ELR (cell line): Measurements from ENCODE around the gene TLE5.
"Not testable (repeated sequence)": the region's sequence is repeated elsewhere in the genome, so short reads cannot be mapped to it uniquely, and the experiment has no call there.

Experiments
- DNase-seq: peaks from one replicate; pipeline ENCODE4 v3.0.0-alpha.2; 2015; ENCODE audit warnings: low read depth

The TLE5 gene

GRCh38 chr19:3025549-3025886 lies 36.8 kb downstream of the TLE5 start:
- DNase-seq = no peak

DNA sequence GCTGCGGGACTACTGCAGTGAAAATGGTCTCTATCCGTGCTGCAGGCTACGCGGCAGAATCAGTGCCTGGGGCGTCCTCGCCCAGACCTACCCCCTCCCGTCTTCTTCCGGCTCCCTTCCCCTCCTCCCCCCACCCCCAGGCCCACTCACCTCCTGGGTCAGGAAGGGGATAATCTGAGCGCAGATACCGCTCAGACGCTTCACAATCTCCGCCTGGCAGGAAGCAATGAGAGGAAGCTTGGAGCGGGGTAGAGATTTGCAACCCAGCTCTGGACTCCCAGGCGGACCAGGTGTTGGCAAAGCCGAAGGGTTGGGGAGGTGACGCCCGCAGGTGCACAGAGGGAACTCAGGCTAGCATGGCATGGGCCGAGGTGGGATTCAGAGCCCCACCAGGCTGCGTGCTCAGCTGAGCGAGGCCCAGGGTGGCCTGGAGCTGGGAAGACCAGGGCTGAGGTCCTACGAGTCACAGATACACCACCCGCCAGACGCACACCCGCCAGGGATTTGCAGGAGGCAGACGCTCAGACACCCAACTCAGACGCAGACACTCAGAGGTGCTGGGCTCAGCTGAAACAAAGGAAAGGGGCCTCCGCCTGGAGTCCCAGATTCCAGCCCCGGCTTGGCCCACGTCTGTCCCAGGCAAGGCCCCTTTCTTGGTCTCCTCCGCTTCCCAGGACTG lies 37.3 kb downstream of the TLE5 start:
- no peak for DNase-seq

DNA sequence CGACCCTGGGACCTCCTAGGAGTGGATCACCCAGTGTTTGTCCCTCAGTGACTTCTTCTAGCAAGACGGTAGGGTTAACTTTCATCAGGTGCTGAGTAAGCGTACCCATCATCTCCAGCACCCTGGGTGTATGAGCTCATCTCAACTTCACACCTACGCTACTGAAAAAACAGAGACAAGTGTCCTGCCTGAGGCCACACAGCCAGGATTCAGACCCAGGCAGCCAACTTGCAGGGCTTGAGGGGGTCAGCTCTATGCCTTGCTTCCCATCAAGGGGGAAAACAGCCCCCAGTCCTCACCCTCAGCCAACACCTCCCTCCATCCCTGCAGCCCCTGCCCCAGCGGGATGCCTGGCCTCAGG lies 37.8 kb downstream of the TLE5 start:
- no peak for DNase-seq

- DNase-seq = no peak
These were observed 41.9 kb downstream of the TLE5 start for GRCh38 chr19:3020321-3020960.

DNA sequence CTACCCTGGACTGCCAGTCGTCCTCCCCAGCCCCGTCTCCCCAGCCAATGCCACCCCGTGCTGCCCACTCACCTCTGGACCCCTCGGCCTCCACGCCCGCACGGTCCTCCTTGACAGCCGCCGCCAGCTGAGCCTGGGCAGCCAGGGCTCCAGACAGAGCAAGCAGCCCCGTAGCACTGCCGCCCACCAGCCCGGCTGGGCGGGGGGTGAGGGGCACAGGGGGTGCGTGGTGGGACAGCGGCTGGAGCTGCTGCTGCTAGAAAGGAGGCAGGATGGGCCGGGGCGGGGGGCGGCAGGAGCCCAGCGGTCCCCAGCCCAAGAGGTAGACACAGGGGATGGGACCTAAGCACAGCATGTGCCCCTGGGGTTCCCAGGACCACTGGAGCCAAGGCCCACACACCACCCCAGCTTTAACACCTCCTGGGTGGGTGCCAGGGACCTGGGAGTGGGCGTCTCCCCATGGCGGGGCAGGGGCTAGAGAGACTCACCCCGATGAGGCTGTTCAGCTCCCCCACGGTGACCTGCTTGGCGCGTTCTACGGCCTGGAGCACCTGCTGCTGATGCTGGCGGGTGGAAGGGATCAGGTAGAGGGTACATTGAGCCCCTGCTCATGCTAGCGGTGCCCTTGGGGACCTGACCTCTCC lies 43.0 kb downstream of the TLE5 start:
- DNase-seq = no peak

DNA sequence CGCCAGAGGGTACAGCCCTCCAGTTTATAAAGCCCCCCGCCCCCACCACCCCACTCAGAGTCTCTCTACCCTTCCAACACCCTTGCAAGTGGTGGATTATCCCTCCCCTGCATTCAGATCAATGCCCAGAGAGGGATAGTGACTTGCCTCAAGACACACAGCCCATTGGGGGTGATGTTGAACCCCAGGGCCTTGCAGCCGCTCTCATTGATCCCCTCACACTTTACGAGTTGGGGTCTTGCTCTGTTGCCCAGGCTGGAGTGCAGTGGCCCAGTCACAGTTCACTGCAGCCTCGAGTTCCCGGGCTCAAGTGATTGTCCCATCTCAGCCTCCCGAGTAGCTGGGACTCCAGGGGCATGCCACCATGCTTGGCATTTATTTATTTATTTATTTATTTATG lies 44.4 kb downstream of the TLE5 start:
- DNase-seq = no peak

DNA sequence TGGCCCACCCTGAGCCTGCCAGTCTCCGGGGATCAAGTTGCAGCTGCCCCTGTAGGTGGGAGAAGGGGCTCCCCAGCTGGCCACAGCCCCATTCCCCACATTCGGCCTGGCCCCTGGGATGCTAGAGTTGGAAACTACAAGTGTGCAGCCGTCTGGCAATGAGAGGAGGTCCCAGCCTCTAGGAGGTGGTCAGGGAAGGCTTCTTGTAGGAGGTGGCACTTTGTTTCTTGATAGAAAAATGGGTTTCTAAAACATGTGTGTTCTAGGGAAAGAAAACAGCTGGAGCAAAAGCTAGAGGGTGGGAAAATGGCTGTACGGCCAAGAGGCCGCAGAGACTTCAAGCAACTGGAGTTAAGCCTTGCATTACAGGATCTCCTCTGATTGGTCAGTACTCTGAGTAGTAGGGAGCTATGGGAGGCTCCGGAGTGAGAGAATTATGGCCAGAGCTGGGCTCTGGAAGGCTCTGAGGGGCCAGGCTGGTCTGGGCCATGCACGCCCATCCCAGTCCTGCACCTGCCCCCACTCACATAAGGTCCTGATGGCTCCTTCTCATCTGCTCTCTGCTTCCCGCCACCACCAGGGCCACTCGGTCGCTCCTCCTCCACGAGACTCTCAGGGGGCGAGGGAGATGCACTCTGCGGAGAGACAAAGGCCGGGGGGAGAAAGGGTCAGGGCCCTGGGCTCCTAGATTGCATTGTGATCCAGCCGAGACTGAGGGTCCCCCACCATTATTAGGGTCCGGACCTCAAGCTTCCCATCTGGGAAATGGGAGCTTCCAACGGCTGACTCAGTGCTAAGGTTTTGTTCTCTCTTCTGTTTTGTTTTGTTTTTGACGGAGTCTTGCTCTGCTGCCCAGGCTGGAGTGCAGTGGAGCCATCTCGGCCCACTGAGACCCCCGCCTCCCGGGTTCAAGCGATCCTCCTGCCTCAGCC lies 46.9 kb downstream of the TLE5 start:
- DNase-seq = no peak

- no peak for DNase-seq
These were observed 48.2 kb downstream of the TLE5 start for GRCh38 chr19:3014135-3014534.

DNA sequence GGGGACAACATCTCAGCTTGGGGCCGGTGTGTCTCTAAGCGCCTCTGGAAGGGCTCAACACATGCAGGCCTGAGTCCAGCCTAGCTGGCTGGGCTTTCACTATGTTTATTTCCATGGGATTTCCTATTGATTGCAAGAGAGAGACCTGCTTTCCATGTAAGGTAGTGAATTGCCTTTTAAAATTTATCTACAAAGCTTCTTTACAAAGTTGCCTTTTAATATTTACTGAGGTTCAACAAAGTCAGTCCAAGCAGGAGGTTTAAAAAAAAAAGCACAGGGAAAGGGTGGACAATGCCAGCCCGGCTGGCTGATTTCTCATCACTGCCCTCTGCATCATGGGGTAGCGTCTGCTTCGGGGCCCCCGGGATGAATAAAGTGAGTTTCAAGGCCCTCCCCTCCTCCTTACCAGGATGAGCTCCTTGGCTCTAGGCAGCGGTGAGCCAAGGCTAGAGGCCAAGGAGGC lies 49.0 kb downstream of the TLE5 start:
- no peak for DNase-seq

- DNase-seq = no peak
These were observed 49.6 kb downstream of the TLE5 start for GRCh38 chr19:3012621-3013262.

DNA sequence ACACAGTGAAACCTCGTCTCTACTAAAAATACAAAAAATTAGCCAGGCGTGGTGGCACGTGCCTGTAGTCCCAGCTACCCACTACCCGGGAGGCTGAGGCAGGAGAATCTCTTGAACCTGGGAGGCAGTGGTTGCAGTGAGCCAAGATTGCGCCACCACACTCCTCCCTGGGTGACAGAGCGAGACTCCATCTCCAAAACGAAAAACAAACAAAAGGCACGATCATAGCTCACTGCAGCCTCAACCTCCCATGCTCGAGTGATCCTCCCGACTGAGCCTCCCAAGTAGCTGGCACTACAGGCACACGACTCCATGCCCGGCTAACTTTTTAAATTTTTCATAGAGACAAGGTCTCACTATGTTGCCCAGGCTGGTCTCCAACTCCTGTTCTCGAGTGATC lies 50.2 kb downstream of the TLE5 start:
- not testable (repeated sequence) for DNase-seq

GRCh38 chr19:3010871-3011270 lies 51.4 kb downstream of the TLE5 start:
- DNase-seq = no peak

DNA sequence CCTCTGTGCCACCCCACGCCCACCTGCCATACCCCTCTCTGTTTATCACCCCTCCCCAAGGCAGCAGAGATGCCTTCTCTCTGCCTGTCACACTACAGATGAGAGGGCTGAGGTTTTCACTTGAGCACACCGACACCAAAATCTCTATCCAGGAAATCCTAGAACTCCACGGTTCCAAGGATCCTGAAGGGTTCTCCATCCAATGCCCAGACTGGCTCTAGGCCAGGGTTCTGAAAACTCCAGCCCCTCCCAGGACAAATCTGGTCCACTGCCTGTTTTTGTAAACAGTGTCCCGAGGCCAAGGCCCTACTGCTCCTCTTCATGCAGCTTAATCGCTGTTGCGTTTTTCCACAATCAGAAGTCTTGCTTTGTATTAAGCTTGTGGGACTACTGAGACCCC lies 53.3 kb downstream of the TLE5 start:
- no peak for DNase-seq

GRCh38 chr19:3007975-3008374 lies 54.3 kb downstream of the TLE5 start:
- DNase-seq = no peak

- DNase-seq = no peak
These were observed 56.1 kb downstream of the TLE5 start for GRCh38 chr19:3006075-3006767.

DNA sequence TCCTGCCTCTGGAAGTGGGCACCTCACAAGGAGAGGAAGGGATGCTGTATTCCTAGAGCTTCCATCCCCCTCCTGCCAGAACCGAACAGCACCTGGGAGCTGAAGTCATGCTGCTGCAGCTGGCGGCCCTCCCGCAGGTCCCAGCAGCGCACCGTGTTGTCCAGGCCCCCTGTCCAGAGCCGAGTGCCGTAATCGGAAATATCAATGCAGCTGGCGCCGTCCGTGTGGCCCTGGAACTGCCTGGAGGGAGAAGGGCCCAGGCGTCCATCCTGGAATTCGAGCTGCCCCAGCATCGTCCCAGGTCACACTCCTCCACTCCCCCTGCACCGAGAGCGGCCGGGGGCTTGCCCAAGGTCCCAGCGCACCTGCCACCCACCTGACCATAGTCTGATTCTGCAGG lies 57.0 kb downstream of the TLE5 start:
- DNase-seq = no peak

DNA sequence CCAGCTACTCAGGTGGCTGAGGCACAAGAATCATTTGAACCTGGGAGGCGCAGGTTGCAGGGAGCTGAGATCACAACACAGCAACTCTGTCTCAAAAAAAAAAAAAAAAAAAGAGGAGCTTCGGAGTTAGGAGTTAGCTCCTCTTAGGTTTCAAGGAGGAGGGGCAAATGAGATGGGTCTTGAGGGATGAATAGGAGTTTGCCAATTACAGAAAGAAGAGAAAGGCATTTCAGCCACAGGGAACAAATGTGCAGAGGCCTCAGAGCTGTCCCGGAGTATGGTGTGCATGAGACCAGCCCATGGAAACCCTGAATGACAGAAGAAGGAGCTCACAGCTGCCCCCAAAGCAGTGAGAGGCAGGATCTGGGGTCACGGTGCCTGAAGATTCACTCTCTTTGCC lies 57.8 kb downstream of the TLE5 start:
- DNase-seq = no peak

DNA sequence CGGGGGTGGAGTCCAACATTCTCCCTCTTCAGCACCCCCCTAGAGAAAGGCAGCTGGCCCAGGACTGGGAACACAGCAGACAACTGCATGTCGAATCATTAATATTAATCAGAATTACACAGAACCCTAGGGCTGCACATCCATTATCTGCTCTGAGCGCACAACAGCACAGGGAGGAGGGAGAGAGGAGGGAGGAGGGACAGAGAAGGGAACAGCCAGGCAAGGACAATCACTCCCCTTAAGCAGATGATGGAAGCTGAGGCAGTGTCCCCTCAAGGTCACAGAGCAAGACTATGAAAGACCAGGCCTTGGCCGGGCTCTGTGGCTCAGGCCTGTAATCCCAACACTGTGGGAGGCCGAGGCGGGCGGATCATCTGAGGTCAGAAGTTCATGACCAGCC lies 59.2 kb downstream of the TLE5 start:
- no peak for DNase-seq
